Measurements from ENCODE around the gene SLC35A5. TPM values are rescaled to one million over a fixed set of nuclear protein-coding genes. Genes with fewer than 3 reads are reported as not detected.

The SLC35A5 gene
- total and polyA plus RNA-seq, 11 donors = 4.2 to 28.8 (median 17.7) TPM

GRCh38 chr3:112569265-112569664 is 7.4 kb downstream of the SLC35A5 start:
- intact Hi-C loops (cut with DNase I) = loop anchor here in 2 of 10 donors (10.0 kb wide), 2 partner anchors 426 to 446 kb away; partner anchors contain the start of gene GTPBP8 (in 1 of the 2)
- peaks cover 0 to 93% (median 71%) of the 10 kb centered on the region in 9 donors for H3K36me3 ChIP-seq
- no peak for DNase-seq
- no peak for ATAC-seq
- peaks cover 0 to 20% (median 0%) of the 10 kb centered on the region in 12 donors for H3K4me1 ChIP-seq
- H3K27ac ChIP-seq = peak overlapping the region in 1 of 12 donors; percentile 2
- TF ChIP-seq POLR2A (IDR thresholded peaks at IDR 0.05) = no peak
- no peak for TF ChIP-seq CTCF (IDR thresholded peaks at IDR 0.05)
- WGBS, 4 donors = 43 to 68% (median 55%) methylated on average over 1 of the region's 1 CpG
- no peaks in the 10 kb centered on the region for H3K9me3 ChIP-seq
- no peaks in the 10 kb centered on the region for H3K27me3 ChIP-seq
- H3K4me3 ChIP-seq = no peak overlapping the region

GRCh38 chr3:112572701-112573100 is 10.9 kb downstream of the SLC35A5 start:
- Histone ChIP-seq H3K36me3 (peaks cover 0 to 93% (median 63%) of the 10 kb centered on the region in 9 donors), H3K27ac (peak overlapping the region in 1 of 12 donors; percentile 17), H3K4me1 (peaks cover 0 to 20% (median 0%) of the 10 kb centered on the region in 12 donors), H3K27me3 (no peaks in the 10 kb centered on the region), H3K4me3 (no peak overlapping the region), H3K9me3 (no peaks in the 10 kb centered on the region)
- ATAC-seq (no peak), DNase-seq (no peak)
- no peak for TF ChIP-seq POLR2A (IDR thresholded peaks at IDR 0.05)
- no peak for TF ChIP-seq CTCF (IDR thresholded peaks at IDR 0.05)
- intact Hi-C loops (cut with DNase I) = no loop called here
- WGBS, 4 donors = 90 to 100% (median 95%) methylated on average over 1 of the region's 1 CpG

- ATAC-seq (no peak), DNase-seq (no peak)
- peaks cover 0 to 97% (median 42%) of the 10 kb centered on the region in 9 donors for H3K36me3 ChIP-seq
- H3K9me3 ChIP-seq = no peaks in the 10 kb centered on the region
- H3K27me3 ChIP-seq = no peaks in the 10 kb centered on the region
- peak overlapping the region in 1 of 12 donors; percentile 33 for H3K27ac ChIP-seq
- 86 to 95% (median 90%) methylated on average over 3 of the region's 3 CpGs for WGBS, 4 donors
- intact Hi-C loops (cut with DNase I) = no loop called here
- peaks cover 0 to 16% (median 2%) of the 10 kb centered on the region in 12 donors for H3K4me1 ChIP-seq
- TF ChIP-seq CTCF (IDR thresholded peaks at IDR 0.05) = no peak
- TF ChIP-seq POLR2A (IDR thresholded peaks at IDR 0.05) = no peak
- H3K4me3 ChIP-seq = no peak overlapping the region
Observed at GRCh38 chr3:112579232-112579631, 17.4 kb downstream of the SLC35A5 start.

GRCh38 chr3:112579697-112580096 is 17.9 kb downstream of the SLC35A5 start:
- no peak for ATAC-seq
- TF ChIP-seq POLR2A (IDR thresholded peaks at IDR 0.05) (no peak), CTCF (IDR thresholded peaks at IDR 0.05) (no peak)
- WGBS, 4 donors = 69 to 79% (median 73%) methylated on average over 3 of the region's 3 CpGs
- peak overlapping the region in 3 of 12 donors; percentile 16 to 50 (median 33) for H3K27ac ChIP-seq
- H3K36me3 ChIP-seq = peaks cover 0 to 97% (median 42%) of the 10 kb centered on the region in 9 donors
- no peaks in the 10 kb centered on the region for H3K27me3 ChIP-seq
- no peak overlapping the region for H3K4me3 ChIP-seq
- no peak for DNase-seq
- peaks cover 0 to 16% (median 2%) of the 10 kb centered on the region in 12 donors for H3K4me1 ChIP-seq
- intact Hi-C loops (cut with DNase I) = loop anchor here in 9 of 10 donors (2.0 to 10.0 kb wide), 8 partner anchors 125 to 405 kb away; partner anchors contain the start of gene CD200R1 (in 6 of the 9)
- no peaks in the 10 kb centered on the region for H3K9me3 ChIP-seq
